ENCODE data around the gene LRRC23. TPM values are rescaled to one million over a fixed set of nuclear protein-coding genes. Genes with fewer than 3 reads are reported as not detected.

Gene LRRC23
- total and polyA plus RNA-seq, 2 of the 13 experiments (the other 11 are each of a cell fraction or from before 2014, with no cell fraction given), result 6.0 to 7.8 TPM

- TF ChIP-seq, protein P1, sequence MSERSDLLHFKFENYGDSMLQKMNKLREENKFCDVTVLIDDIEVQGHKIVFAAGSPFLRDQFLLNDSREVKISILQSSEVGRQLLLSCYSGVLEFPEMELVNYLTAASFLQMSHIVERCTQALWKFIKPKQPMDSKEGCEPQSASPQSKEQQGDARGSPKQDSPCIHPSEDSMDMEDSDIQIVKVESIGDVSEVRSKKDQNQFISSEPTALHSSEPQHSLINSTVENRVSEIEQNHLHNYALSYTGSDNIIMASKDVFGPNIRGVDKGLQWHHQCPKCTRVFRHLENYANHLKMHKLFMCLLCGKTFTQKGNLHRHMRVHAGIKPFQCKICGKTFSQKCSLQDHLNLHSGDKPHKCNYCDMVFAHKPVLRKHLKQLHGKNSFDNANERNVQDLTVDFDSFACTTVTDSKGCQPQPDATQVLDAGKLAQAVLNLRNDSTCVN (CRISPR knock-in tag; IDR thresholded peaks at IDR 0.05; ENCODE audit: borderline replicate concordance), result no peak
- TF ChIP-seq IRF9 (CRISPR knock-in tag; IDR thresholded peaks at IDR 0.05; ENCODE audit: borderline replicate concordance), result peak; percentile 89
- TF ChIP-seq NR2F2 (IDR thresholded peaks at IDR 0.05; ENCODE audit: borderline replicate concordance, low read depth), result no peak
- peak; percentile 73 for TF ChIP-seq ZNF407 (CRISPR knock-in tag; IDR thresholded peaks at IDR 0.05; ENCODE audit: not compliant biosample characterization)
- TF ChIP-seq FOXK1 (CRISPR knock-in tag; IDR thresholded peaks at IDR 0.05; ENCODE audit: borderline replicate concordance, low read depth), result peak; percentile 59; the same call in 1 of the 2 replicates
- no peak for TF ChIP-seq NCOA1 (CRISPR knock-in tag; IDR thresholded peaks at IDR 0.05)
- no peak for TF ChIP-seq NFKBIZ (CRISPR knock-in tag; IDR thresholded peaks at IDR 0.05)
- TF ChIP-seq EHMT2 (IDR thresholded peaks at IDR 0.05; ENCODE audit: borderline replicate concordance, low read depth, low read length), result no peak
- peak; percentile 46; the same call in 1 of the 2 replicates for TF ChIP-seq ZNF761 (CRISPR knock-in tag; conservative IDR thresholded peaks at IDR 0.05)
- no peak for TF ChIP-seq SMAD9 (CRISPR knock-in tag; IDR thresholded peaks at IDR 0.05)
- peak; percentile 56 for TF ChIP-seq ASH2L (IDR thresholded peaks at IDR 0.05; ENCODE audit: insufficient read length, low read depth, low read length)
- TF ChIP-seq, protein P2, sequence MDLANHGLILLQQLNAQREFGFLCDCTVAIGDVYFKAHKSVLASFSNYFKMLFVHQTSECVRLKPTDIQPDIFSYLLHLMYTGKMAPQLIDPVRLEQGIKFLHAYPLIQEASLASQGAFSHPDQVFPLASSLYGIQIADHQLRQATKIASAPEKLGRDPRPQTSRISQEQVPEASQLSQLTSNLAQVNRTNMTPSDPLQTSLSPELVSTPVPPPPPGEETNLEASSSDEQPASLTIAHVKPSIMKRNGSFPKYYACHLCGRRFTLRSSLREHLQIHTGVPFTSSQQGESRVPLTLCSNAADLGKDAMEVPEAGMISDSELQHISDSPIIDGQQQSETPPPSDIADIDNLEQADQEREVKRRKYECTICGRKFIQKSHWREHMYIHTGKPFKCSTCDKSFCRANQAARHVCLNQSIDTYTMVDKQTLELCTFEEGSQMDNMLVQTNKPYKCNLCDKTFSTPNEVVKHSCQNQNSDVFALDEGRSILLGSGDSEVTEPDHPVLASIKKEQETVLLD (CRISPR knock-in tag; IDR thresholded peaks at IDR 0.05; ENCODE audit: low read depth), result peak; percentile 79; the same call in 1 of the 2 replicates
- peak; percentile 92 for TF ChIP-seq SALL2 (CRISPR knock-in tag; IDR thresholded peaks at IDR 0.05)
- no peak for TF ChIP-seq SMARCC2 (IDR thresholded peaks at IDR 0.05)
- no peak for TF ChIP-seq ATF7 (IDR thresholded peaks at IDR 0.05)
- TF ChIP-seq ATF7 (CRISPR knock-in tag; IDR thresholded peaks at IDR 0.05), result no peak; the same call in 1 of the 2 replicates
Observed at GRCh38 chr12:6890789-6891645, 13.6 kb upstream of the LRRC23 start (continued).
